MM.1S (cell line): ENCODE results near the gene CCDC160.

Experiments used
- EZH2 ChIP-seq: fragments of 300-600 bp; sonication (generic); optimal IDR thresholded peaks from 2 replicates; pipeline ENCODE3; 2017; ENCODE audit warnings: low read depth, mild to moderate bottlenecking, antibody characterized with exemption, low read length, mixed read lengths
- EZH2phosphoT487 ChIP-seq: fragments of 300-600 bp; sonication (generic); IDR thresholded peaks from 2 replicates; pipeline ENCODE4 v1.6.1; 2018; ENCODE audit warnings: antibody characterized with exemption, low read length
- TF ChIP-seq, protein P1 (sequence below): fragments of 300-600 bp; sonication (generic); IDR thresholded peaks from 2 replicates; pipeline ENCODE4 v1.5.1; 2016; ENCODE audit warnings: antibody characterized with exemption, low read length, mixed read lengths

DNA sequence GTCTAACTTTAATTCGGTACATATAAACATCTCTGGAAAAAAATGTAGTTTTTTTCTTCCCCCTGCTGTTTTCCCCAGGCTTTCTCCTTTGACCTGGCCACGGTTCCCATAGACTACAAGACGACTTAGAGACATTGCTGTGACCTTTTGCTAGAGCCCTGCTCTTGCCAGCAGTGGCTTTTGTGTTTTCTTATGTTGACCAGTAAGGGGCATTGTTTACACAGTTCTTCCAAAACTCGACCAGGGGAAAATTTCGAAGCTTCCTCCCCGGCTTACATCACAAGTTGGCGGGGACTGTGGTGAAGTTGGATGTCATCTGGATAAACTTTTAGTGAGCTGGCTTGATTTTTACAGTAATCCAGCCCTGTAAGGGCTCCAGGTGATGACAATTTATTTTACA lies 9.3 kb downstream of the CCDC160 start:
- TF ChIP-seq, protein P1, sequence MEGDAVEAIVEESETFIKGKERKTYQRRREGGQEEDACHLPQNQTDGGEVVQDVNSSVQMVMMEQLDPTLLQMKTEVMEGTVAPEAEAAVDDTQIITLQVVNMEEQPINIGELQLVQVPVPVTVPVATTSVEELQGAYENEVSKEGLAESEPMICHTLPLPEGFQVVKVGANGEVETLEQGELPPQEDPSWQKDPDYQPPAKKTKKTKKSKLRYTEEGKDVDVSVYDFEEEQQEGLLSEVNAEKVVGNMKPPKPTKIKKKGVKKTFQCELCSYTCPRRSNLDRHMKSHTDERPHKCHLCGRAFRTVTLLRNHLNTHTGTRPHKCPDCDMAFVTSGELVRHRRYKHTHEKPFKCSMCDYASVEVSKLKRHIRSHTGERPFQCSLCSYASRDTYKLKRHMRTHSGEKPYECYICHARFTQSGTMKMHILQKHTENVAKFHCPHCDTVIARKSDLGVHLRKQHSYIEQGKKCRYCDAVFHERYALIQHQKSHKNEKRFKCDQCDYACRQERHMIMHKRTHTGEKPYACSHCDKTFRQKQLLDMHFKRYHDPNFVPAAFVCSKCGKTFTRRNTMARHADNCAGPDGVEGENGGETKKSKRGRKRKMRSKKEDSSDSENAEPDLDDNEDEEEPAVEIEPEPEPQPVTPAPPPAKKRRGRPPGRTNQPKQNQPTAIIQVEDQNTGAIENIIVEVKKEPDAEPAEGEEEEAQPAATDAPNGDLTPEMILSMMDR: peak; percentile 25
- TF ChIP-seq EZH2: no peak
- TF ChIP-seq EZH2phosphoT487: no peak
